Subcutaneous abdominal adipose tissue (tissue), 5 donors: Measurements from ENCODE around the gene KRTAP16-1.

Experiments
- H3K27ac ChIP-seq: one replicate; pipeline ENCODE4 v1.7.0; 2013; ENCODE audit warnings: low read depth, mild to moderate bottlenecking, inconsistent platforms, low read length, moderate library complexity
- H3K27me3 ChIP-seq, 5 donors: one replicate each; pipeline ENCODE4 v1.7.0; 2013; ENCODE audit warnings: low read length in 5 of 5, inconsistent platforms in 1 of 5; ENCODE audit not compliant: control insufficient read depth in 5 of 5, insufficient read depth in 4 of 5
- H3K36me3 ChIP-seq, 5 donors: one replicate each; pipeline ENCODE4 v1.7.0; 2013; ENCODE audit warnings: low read length in 5 of 5; ENCODE audit not compliant: control insufficient read depth in 5 of 5, insufficient read depth in 5 of 5
- H3K4me1 ChIP-seq, 5 donors: one replicate each; pipeline ENCODE4 v1.7.0; 2013; ENCODE audit warnings: low read length in 5 of 5, mild to moderate bottlenecking in 3 of 5, moderate library complexity in 1 of 5; ENCODE audit not compliant: control insufficient read depth in 5 of 5, insufficient read depth in 5 of 5
- H3K4me3 ChIP-seq, 5 donors: one replicate each; pipeline ENCODE4 v1.7.0; 2013; ENCODE audit warnings: low read length in 5 of 5, low read depth in 1 of 5
- H3K9ac ChIP-seq, 5 donors: one replicate each; pipeline ENCODE4 v1.7.0; 2013; ENCODE audit warnings: low read length in 5 of 5, mild to moderate bottlenecking in 4 of 5, moderate library complexity in 3 of 5
- H3K9me3 ChIP-seq, 5 donors: one replicate each; pipeline ENCODE4 v1.7.0; 2013; ENCODE audit warnings: low read length in 5 of 5; ENCODE audit not compliant: control insufficient read depth in 5 of 5
- donor health status: healthy.
- donor health status: healthy.
- donor health status: healthy.
- donor health status: healthy.
- donor health status: healthy.

KRTAP16-1 gene

DNA sequence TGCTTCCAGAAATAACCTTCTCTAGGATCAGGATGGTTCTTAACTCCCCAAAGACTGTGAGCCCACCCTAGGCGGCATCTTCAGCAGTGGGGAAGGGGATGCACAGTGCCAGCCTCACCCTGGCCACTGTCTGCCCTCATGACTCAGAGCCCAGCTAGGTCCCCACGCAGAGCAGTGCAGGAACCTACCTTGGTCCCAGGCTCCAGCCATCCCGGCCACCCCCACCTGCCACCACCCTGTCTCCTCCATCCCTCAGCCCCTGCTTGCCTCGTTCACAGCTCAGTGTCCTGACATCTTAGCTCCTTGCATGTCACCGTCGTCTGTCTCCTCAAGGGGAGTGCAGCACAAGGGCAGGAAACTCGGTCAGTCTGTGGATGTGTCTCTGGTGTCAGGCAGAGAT lies 22.5 kb upstream of the KRTAP16-1 start:
- no peaks in the 10 kb centered on the region for H3K4me1 ChIP-seq
- peaks cover 3 to 6% (median 5%) of the 10 kb centered on the region in 5 donors for H3K27me3 ChIP-seq
- H3K36me3 ChIP-seq: no peaks in the 10 kb centered on the region

GRCh38 chr17:41329279-41329948 lies 20.3 kb upstream of the KRTAP16-1 start:
- Histone ChIP-seq H3K27ac (no peak overlapping the region), H3K9me3 (no peaks in the 10 kb centered on the region), H3K36me3 (no peaks in the 10 kb centered on the region), H3K9ac (no peak overlapping the region), H3K27me3 (peaks cover 2 to 6% (median 3%) of the 10 kb centered on the region in 5 donors), H3K4me3 (no peak overlapping the region), H3K4me1 (no peaks in the 10 kb centered on the region)

More for the DNA sequence above, 22.5 kb upstream of the KRTAP16-1 start:
- Histone ChIP-seq H3K4me3 (no peak overlapping the region), H3K27ac (no peak overlapping the region), H3K9ac (no peak overlapping the region), H3K9me3 (no peaks in the 10 kb centered on the region)

DNA sequence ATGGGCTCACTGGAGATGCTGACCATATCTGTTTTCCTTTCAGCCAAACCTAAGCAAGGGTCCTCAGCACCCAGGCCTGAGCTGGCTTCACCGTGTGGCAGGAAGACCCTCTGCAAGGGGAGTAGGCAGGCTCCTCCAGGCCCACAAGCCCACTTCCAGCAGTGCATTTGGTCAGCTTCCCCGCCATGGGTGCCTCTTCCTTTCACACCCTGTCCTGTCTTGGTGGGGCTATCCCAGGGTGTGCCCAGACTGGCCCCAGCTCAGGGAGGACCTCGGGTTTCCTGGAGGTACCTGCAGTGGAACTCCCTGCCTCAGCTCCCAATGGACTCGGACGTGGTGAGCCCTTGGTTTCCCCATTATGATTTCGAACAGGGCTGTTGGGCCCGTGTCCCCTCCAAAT lies 19.1 kb upstream of the KRTAP16-1 start:
- H3K36me3 ChIP-seq: no peaks in the 10 kb centered on the region
- peaks cover 2 to 6% (median 2%) of the 10 kb centered on the region in 5 donors for H3K27me3 ChIP-seq
- no peak overlapping the region for H3K9ac ChIP-seq
- no peaks in the 10 kb centered on the region for H3K9me3 ChIP-seq
- H3K4me3 ChIP-seq: no peak overlapping the region
- H3K4me1 ChIP-seq: no peaks in the 10 kb centered on the region
- no peak overlapping the region for H3K27ac ChIP-seq

DNA sequence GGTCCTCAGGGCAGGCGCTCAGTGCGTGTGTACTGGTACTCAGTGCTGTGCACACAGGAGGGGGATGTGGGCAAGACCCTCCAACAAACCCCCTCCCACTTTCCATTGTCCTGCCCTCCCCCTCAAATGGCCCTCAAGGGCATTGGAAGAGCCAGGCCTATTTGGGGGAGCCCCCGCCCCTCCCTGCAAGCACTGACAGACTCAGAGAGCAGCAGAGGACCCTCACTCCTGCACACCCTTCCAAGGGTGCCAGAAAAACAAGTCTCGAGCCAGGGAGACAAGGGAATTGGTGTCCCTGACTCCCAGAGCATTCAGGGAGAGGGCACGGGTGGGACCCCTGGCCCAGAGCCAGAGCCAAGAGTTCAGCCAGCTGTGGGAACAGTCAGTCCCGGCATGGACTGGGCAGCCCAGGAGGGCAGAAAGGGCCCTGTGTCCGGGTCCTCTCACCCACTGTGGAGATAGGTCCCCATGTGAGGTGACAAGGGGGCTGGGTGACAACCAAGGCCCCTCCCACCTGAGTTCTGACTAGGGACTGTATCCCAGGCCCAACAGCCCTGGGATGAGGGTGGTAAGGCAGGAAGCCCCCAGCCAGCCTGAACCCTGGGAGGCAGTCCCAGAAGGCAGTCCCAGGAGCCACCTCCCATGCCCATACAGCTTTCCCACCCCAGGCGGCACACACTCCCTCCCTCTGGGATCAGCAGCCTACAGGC lies 18.5 kb upstream of the KRTAP16-1 start:
- Histone ChIP-seq H3K27ac (no peak overlapping the region), H3K9ac (no peak overlapping the region), H3K4me1 (no peaks in the 10 kb centered on the region), H3K4me3 (no peak overlapping the region), H3K27me3 (peaks cover 0 to 6% (median 2%) of the 10 kb centered on the region in 5 donors), H3K36me3 (no peaks in the 10 kb centered on the region), H3K9me3 (no peaks in the 10 kb centered on the region)

GRCh38 chr17:41326173-41327145 lies 17.4 kb upstream of the KRTAP16-1 start:
- peaks cover 0 to 5% (median 2%) of the 10 kb centered on the region in 5 donors for H3K27me3 ChIP-seq
- no peak overlapping the region for H3K27ac ChIP-seq
- H3K9me3 ChIP-seq: no peaks in the 10 kb centered on the region
- H3K4me3 ChIP-seq: no peak overlapping the region
- no peaks in the 10 kb centered on the region for H3K4me1 ChIP-seq
- no peak overlapping the region for H3K9ac ChIP-seq
- H3K36me3 ChIP-seq: no peaks in the 10 kb centered on the region

DNA sequence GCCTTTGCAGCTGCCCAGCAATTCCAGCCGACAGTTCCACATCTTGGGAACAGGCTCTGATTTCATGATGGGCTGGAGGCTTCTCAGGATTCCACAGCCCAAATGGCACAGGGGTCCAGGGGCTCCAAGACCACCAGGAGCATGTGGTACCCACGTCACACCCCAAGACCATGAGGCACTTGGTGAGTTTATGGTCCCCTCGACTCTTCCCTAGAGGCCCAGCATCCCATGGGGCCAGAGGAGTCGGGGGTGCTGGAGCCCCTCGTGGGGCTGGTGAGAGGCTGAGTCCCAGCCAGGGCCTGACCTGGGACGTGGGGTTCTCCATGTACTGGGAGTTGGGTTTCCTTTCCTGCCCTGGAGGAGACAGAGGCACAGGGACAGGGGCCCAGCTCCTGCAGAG lies 16.5 kb upstream of the KRTAP16-1 start:
- Histone ChIP-seq H3K27ac (no peak overlapping the region), H3K27me3 (peaks cover 0 to 2% (median 0%) of the 10 kb centered on the region in 5 donors), H3K9ac (no peak overlapping the region), H3K36me3 (no peaks in the 10 kb centered on the region), H3K4me3 (no peak overlapping the region), H3K9me3 (peaks cover 0 to 2% (median 0%) of the 10 kb centered on the region in 5 donors), H3K4me1 (no peaks in the 10 kb centered on the region)

DNA sequence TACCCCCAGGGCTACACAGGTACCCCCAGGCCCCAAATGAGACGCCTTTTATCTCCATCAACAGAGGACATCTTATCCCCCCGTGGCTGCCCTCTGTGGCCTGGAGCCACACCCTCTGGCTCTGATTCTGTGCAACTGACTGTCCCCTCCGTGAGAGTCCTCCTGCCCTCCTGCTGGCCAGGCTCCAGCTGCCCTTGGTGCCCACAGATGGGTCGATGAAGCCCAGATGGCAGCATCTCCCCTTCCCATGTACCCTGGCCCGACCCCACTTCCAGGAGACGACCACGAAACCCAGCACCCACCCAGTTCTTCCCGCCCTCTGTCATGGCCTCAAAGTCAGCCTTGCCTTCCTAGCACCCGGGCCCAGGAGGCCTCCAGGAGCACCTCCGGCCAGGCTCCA lies 16.0 kb upstream of the KRTAP16-1 start:
- H3K27me3 ChIP-seq: peaks cover 0 to 2% (median 0%) of the 10 kb centered on the region in 5 donors
- peaks cover 0 to 3% (median 0%) of the 10 kb centered on the region in 5 donors for H3K9me3 ChIP-seq
- no peak overlapping the region for H3K4me3 ChIP-seq
- H3K9ac ChIP-seq: no peak overlapping the region
- H3K27ac ChIP-seq: no peak overlapping the region
- H3K36me3 ChIP-seq: no peaks in the 10 kb centered on the region
- no peaks in the 10 kb centered on the region for H3K4me1 ChIP-seq

DNA sequence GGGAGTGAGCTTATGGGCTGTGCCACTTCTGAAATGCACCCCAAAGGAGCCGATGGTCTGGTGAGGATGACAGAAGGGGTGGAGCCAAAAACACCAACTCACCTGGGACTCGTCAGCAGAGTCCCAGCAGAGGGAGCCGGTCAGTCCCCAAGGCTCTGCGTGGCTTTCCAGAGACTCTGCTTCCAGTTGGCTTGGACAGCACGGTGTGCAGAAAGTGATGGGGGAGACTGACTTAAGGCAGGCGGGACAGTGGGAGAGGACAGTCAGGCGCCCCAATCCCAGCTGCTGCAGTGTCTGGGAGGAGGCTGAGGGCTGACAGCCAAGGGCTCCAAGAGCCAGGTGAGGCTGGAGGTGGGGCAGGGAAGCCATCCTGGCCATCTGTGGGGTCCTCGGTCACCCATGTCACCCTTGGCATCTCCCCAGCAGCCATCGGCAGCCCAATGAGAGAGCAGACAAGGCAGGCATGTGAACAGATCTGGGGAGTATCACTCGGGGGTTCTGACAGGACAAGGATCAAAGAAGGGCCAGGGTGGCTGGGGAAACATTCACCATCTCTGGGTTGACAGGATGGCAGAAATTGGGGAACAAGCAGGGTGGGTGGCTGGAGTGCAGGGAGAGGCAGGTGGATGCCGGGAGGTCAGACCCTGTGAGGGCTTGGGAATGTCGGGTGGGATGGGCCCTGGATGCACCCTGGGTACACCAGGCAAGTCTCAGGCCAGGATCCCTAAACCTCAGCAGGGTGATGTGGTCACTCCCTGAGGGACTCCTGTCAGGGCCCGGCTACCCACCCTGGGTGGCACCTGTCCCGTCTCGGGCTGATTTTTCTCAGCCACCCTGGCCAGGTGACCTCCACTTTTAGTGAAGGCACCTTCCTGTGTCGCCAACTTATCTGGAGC lies 15.3 kb upstream of the KRTAP16-1 start:
- Histone ChIP-seq H3K4me3 (no peak overlapping the region), H3K4me1 (no peaks in the 10 kb centered on the region), H3K27me3 (peaks cover 0 to 2% (median 0%) of the 10 kb centered on the region in 5 donors), H3K27ac (no peak overlapping the region), H3K36me3 (no peaks in the 10 kb centered on the region), H3K9ac (no peak overlapping the region), H3K9me3 (peaks cover 0 to 8% (median 3%) of the 10 kb centered on the region in 5 donors)
